Measurements from ENCODE around the gene ESRP2.

The ESRP2 gene

DNA sequence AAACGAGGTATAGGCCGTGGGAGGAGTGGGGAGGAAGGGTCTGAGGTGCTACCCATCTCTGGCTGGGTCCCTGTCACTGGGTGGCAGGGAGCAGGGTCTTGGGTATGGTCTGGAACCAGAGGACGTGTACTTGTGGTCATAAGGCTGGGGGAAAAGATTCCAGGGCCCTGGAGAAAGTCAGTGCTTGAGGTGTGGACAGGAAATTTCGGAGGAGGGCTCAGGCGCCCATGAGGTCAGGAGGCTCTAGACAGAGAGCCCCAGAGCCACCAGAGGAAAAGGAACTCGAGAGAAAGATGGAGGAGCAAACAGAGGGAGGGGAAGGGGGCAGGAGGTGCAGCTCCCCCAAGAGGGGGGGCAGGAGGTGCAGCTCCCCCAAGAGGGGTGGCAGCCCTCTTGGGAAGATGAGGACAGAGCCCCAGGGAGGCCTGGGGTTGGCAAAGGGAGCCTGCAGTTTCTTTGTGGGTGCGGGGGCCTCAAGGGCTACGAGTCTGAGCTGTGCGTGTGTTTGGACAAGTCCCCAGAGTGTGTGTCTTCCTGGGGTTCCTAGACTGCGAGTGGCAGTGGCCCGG is 27.7 kb upstream of the ESRP2 start:
- no peak for DNase-seq

DNA sequence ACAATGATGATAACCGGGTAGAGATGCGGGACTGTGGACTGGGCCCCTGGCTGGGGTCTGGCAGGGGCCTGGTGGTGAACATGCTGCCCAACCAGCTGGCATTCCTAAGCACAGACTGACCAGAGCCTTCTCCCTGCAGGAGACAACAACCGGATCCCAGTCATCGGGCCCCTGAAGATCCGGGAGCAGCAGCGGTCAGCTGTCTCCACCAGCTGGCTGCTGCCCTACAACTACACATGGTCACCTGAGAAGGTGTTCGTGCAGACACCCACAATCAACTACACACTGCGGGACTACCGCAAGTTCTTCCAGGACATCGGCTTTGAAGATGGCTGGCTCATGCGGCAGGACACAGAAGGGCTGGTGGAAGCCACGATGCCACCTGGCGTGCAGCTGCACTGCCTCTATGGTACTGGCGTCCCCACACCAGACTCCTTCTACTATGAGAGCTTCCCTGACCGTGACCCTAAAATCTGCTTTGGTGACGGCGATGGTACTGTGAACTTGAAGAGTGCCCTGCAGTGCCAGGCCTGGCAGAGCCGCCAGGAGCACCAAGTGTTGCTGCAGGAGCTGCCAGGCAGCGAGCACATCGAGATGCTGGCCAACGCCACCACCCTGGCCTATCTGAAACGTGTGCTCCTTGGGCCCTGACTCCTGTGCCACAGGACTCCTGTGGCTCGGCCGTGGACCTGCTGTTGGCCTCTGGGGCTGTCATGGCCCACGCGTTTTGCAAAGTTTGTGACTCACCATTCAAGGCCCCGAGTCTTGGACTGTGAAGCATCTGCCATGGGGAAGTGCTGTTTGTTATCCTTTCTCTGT is 23.3 kb upstream of the ESRP2 start:
- DNase-seq = no peak

DNA sequence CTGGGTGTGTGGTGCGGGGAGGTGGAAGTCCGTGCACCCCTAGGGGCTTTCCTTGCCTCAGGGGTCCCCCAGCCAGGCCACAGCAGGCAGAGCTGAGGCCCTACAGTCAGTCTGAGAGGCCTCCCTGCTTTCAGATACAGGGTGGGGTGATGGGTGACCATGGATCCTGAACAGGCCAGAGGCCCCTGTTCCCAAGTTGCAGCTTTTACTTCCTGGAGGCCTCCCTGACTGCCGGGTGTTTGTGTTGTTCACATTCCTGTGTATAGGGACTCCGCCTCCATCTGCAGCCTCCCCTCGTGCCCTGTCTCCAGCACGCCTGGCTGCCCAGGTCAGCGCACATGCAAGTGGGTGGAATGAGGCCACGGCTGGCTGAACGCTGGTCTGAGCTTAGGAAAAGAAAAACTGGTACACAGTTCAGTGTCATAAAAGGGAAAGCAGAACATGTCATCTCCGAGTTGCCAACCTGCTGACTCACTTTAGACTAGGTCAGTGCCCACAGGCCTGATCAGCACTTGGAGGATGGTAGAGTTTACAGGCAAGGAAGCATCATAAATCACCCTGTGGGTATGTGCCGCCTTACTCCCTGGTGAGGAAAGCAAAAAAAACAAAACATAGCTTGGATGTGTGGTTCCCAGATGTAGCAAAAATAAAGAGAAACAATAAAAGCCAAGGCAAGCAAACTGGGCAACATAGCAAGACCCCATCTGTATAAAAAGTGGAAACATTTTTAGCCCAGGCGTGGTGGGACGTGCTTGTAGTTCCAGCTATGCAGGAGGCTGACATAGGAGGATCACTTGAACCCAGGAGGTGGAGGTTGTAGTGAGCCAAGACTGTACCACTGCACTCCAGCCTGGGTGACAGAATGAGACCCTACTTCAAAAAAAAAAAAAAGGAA is 22.2 kb upstream of the ESRP2 start:
- DNase-seq = no peak

DNA sequence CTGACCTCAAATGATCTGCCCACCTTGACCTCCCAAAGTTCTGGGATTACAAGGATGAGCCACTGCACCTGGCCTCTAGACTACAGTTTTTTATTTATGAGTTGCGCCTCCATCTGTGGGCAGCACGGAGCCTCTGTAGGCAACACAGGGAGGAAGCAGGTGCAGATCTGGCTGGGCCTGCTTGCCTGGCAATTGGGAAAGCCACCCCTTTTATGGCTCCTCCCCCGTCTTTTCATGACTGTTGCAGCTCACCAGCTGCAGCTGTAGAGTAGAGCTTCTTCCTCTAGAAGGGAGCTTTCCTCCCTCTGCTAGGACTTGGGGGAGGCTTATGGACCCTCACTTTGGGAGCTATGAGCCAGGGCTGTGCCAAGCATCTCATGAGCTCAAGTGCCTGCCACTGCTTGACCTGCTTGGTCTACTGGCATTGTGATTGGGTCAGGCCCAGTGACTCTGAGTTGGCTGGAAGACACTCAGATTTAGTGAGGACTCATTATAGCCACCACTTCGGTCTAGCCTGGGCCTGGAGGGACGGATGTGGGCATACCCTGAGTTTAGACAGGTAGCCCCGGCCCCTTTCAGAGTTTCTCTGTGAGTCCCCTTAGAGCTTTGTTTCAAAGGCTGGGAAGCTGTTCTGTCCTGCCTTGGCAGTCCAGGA is 21.5 kb upstream of the ESRP2 start:
- DNase-seq = no peak

DNA sequence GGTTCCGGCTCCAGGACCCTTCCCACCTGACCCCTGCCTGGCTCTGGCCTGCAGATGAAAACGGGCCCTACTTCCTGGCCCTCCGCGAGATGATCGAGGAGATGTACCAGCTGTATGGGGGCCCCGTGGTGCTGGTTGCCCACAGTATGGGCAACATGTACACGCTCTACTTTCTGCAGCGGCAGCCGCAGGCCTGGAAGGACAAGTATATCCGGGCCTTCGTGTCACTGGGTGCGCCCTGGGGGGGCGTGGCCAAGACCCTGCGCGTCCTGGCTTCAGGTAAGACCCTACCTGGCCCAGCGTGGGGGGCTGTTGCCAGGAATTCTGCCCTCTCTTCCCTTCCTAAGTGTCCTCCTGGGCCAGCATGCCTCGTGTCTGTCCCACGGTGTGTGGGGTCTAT is 19.8 kb upstream of the ESRP2 start:
- DNase-seq = no peak

DNA sequence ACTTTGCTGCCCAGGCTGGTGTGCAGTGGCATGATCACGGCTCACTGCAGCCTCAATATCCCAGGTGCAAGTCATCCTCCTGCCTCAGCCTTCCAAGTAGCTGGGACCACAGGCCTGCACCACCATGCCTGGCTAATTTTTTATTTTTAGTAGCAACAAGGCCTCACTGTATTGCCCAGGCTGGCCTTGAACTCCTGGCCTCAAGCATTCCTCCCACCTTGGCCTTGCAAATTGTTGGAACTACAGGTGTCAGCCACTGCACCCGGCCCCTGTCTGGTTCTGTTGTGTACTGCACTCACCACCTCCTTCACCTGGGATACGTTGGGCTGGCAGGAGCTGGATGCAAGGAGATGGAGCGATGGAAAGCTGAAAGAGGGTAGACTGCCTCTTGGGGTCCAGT is 17.8 kb upstream of the ESRP2 start:
- DNase-seq = no peak

DNA sequence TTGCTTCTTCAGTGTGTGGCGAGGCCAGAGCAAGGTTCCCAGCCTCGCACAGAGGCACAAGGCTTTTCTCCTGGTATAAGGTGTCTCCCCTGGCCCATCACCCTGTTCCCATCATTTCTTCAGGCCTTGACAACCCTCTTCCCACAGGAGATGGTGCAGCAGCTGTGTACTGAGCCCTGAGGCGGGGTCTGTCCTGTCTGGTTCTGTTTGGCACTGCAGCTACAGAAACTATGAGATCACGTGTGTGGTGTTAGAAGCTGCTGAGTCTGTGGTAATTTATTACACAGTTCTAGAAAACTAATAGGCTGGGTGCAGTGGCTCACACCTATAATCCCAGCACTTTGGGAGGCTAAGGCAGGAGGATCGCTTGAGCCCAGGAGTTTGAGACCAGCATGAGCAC is 16.5 kb upstream of the ESRP2 start:
- DNase-seq = no peak

DNA sequence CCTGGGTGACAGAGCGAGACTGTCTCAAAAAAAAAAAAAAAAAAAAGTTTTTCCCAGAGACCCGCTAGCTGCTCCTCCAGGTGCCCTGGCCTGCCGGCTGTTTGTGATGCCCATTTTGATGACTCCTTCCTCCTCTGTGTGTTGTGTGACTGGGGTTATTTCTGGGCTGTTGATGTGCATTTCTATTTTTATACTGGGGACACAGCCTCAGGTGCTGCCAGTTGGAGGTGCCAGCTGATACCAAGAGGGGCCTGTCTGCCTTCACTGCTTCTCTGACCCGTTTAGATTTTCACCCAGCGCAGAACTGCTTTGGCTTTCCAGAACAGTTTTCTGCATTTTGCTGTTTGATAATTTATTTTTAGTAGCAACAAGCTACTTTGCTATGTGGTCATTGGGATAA is 15.9 kb upstream of the ESRP2 start:
- DNase-seq = no peak

DNA sequence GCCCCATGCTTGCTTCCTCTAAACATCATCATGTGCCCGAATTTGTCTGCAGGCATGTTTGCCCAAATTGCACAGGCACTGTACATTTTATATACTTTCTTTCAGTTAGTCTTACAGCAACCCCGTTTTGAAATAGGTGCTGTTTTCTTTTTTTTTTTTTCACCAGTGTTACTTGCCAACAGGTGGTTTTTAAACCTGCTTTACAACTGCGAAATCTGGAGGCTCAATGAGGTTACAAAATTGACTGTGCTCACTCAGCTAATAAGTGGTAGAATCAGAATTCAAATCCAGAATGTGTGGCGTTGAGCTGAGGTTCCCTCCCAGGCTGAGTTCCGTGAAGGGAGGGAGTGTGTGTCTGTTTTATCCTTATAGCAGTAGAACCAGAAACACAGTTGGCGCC is 15.0 kb upstream of the ESRP2 start:
- DNase-seq = no peak

DNA sequence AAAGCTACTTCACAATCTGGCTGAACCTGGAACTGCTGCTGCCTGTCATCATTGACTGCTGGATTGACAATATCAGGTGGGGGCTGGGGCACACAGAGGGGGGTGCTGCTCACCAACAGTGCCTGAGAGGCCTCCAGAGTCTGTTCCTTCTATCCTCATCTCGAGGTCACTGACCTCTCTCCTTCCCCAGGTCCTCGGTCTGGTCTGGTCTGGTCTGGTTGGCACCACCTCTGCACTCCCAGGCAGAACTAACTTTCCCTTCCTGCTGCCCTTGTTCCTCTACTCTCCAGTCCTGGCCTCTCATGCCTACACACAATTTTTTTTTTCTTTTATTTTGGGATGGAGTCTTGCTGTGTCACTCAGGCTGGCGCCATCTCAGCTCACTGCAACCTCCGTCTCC is 13.4 kb upstream of the ESRP2 start:
- DNase-seq = no peak

DNA sequence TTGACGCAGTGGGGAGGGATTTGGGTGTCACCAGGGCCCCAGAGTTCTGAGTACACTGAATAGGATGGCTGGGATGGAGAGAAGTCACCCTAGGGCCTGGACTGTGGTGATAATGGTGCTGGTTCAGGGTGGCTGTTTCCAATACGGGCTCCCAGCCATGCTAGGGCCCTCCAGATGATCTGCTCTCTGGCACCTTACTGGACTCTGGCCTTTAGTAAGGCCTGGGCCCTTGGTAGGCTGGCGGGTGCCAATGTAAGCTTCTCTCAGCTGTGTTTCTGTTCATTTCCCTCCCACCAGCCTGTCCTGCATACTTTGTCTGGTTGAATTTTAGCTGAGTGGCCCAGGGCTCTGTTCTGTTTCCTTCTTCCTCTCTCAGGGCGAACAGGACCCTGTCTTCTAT is 12.0 kb upstream of the ESRP2 start:
- no peak for DNase-seq

DNA sequence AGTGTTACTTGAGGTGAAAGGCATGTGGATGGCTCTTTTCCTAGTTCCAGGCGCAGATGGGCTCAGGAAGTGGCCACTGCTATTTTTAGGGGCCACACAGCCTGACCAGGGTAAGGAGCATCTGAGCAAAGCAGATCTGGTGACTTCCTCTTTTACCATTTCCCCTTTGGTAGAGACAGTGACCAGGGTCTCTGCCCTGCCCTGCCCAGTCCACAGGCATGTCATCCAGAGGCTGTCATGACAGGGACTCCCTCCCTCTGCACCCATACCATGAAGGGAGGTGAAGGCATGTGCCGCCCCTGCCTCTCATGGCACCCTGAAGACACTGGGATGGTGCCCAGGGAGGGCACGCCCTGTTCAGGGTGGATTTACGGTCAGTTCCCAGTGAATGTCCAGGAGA is 11.5 kb upstream of the ESRP2 start:
- DNase-seq = no peak

DNA sequence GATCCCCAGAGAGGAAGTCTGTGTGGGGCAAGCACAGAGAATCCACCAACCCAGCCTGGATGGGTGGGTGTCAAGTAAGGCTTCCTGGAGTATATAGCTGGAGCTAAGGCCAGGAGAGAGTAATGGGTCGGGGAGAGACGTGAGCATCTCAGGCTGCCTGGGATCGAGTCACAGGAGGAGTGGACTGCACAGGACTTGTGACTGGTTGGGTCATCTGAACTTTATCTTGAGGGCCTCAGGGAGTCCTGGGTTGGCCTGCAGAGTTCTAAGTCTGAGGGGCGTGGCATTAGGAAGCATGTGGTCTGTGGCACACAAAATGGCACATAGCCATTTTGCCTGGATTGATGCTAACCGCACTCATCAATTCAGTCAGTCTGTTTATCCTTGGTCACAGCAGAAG is 10.7 kb upstream of the ESRP2 start:
- no peak for DNase-seq

DNA sequence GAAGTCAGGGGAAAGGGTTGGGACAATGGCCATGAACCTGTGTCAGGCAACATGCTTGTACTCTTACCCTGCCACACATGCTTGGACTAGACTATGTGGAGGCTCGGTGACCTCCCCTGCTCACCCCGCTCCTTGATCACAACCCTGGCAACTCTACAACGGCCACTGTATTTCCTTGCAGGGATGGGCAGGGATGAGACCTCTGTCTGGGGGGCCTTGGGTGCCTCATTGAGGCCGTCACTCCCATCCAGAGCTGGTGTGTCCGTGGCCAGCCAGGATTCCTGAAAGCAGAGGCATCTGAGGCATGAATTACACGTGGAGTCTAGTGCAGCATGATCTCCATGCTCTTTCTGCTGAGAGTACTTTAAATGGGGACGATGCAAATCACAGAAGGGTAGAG is 10.2 kb upstream of the ESRP2 start:
- no peak for DNase-seq

DNA sequence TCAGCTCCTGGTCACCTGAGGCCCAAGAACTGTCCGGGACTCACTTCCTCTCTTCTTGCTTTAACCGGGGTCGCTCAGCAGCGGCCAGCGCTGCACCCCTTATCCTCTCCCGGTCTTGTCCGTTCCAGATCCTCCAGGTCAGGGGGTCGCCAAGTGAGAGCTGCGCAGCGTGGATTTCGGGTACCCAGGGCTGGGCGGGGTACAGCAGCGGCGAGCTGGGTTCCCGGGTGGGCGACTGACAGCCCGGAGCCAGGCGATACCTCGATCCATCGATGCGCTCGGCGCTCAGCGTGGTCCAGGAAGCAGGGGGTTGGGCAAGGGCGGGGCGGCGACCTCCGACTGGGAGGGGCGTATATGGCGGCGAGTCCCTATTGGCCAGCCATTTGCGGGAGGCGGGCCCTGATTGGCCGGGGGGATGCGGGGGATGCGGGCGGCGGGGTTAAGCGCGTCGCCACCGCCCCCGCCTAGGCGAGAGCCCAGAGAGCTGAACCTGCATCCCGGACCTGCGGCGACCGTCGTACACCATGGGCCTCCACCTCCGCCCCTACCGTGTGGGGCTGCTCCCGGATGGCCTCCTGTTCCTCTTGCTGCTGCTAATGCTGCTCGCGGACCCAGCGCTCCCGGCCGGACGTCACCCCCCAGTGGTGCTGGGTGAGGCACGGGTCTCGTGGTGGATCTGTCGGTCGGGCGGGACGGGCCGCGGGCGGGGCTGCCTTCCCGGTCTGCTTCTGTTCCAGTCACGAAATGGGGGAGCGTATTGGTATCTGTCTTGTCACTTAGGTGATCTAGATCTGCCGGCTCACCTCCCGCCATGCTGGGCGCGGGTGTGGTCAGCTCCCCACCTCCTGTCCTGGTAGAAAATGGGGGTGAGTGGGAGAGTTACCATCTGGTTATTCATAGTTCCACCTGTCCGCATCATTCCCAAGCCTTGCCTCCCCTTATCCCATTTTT is 9.3 kb upstream of the ESRP2 start, which contains the start of gene PLA2G15:
PLA2G15 (plus strand) TSS at position 471 of the 951 bp plus-strand sequence; CDS start at position 525, 54 bp downstream.
- peak; percentile 95 to 97 for DNase-seq

DNA sequence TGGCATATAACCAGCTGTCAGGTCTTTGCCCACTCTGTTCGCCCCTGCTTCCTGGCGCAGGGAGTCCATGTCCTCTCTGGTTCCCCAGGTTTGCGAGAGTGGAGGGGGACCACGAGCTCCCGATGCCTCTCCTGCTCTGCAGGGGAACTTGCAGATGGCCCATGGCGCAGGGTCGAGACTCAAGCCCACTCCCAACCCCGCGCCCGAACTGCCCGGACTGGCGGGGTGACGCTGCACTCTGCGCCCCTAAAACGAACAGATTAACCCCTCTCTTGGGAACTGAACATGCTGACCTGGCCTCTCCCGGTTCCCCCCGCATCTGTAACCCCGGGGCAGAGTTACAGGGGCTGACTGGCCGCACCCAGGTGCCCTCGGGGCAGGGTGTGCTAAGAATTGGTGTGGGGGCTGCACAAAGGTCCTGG is 8.6 kb upstream of the ESRP2 start:
- DNase-seq = no peak

DNA sequence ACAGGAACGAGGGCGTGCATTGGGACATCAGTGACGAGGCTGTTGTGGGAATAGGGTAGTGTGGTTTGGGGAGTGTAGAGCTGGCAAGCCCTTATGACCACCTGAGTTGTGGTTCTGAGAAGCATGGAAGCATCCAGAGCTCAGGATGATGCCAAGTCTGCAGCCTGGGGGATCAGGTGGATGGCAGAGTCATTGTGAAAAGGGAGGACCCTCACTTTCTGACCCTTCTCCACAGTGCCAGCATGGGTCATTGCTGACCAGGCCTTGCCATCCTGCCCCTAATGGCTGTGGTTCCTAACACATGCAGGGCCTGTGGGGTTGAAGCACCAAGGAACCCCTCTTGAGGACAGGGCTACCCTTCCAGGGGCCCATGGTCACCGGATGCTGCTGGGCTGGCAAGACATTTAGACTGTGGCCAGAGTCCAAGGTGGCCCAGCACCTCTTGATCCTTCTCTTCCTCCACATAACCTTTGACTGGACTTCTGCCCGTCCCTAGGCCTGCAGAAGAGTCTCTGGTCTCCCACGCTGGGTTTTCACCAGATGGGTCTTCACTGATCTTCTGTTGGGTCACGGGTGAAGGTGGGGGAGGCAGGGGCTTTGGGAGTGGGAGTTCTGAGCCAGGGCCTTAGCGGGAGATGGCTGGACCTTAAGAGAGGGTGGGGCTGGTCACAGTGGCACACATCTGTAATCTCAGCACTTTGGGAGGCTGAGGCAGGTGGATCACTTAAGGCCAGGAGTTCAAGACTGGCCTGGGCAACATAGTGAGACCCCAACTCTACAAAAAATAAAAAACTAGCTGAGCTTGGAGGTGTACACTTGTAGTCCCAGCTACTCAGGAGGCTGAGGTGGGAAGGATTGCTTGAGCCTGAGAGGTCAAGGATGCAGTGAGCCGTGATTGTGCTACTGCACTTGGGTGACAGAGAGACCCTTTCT is 7.3 kb upstream of the ESRP2 start:
- no peak for DNase-seq

DNA sequence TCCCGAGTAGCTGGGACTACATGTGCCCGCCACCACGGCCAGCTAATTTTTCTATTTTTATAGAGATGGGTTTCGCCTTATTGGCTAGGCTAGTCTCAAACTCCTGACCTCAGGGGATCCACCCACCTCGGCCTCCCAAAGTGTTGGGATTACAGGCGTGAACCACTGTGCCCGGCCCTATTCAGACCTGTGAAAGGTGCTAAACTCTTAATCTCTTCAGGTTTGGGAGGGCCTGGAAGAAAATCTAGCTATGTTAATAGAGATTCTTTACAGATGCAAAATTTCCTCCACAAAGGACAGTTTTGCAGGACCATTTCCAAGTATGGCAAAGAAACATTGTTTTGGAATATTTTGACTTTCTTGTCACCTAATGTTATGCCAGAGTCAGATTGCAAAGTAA is 6.2 kb upstream of the ESRP2 start:
- DNase-seq = no peak

DNA sequence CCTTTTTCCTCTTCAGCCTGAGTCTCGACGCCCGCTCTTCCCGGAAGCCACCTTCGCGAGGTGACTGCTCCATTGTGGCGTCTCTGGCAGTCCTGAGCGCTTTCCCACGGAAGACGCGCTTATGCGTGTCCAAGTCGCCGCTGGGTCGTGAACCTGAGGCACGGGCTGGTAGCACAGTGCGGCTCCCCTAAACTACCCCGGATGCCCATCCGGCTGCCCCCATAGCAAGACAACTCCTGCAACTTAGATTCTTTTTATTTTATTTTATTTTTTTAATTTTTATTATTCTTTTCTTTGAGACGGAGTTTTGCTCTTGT is 2.1 kb upstream of the ESRP2 start:
- no peak for DNase-seq

DNA sequence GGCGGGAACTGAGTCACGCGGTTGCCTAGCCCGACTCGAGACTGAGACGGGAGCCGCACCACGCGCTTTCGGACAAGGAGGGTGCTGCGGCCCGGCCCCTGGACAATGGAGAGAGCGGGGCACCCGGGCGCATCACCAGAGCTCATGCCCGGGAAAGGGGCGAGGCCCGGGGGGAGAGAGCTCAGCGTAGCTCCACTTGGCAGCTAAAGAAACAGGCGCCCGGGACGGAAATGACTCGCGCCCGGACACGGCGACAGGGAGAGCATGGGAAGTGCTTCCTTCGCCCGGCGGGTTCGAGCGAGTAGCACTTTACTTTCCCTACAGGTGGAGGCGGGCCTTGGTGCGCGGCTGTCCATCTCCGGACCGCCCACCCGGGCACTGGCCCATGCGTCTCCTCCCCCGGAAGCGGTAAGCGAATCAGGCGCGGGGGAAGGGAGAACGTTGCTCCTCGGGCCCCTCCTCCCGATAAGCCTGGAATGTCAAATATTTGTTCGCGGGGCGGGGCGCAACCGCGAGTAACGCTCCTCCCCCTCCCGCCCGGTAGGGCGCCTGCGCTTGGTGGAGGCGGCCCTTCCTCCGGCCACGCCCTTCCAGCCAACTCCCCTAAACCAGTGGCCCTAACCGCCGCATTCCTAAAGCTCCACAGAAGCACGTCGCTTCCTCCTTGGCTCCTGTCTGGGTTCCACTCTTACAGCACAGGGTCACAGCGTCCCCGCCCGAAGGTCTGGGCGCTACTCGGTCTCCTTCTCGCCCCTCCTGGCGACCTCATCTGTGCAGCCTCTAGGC is 1.5 kb upstream of the ESRP2 start:
- DNase-seq = peak; percentile 89

Data from stimulated activated CD4-positive, alpha-beta T cell treated with anti-CD3 and anti-CD28 coated beads, Interleukin-4, amount 100 ng/mL, for 4 hours (primary cell).